ENCODE data around the gene NTRK3. TPM values are rescaled to one million over a fixed set of nuclear protein-coding genes. Genes with fewer than 3 reads are reported as not detected.

Gene NTRK3
- total and polyA plus RNA-seq, 2 of the 8 experiments (the other 6 are each of a cell fraction or from before 2014, with no cell fraction given) = 4.5 to 6.8 TPM

DNA sequence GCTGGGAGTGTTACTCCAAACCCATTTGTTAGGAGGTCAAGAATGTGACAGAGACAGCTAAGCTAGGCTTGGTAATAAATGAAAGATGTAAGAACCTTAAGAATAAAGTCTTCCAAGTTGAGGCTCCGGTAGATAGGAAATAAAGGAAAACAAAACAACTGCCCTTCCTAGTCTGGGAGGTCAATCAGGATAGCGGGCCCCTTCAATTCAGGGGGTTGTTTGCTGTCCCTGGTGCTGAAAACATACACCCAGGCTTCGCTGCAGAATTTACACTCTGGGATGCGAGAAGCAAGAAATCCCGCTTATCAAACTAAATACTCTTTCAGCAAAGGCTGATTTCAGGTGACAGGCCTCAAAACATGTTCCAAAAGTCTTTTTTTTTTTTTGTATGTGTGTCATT is 393.4 kb downstream of the NTRK3 start:
- Histone ChIP-seq H3K4ac (replicated peaks; ENCODE audit: insufficient read length, low read depth, low read length) (no peak overlapping the region), H3K27me3 (replicated peaks in 1 of 4; ENCODE audit: control insufficient read depth in 3 of 4, extremely low read depth in 1 of 4, insufficient read depth in 3 of 4, low read length in 3 of 4) (no peaks in the 10 kb centered on the region), H2BK5ac (ENCODE audit: low read depth, low read length) (no peak overlapping the region), H3K18ac (ENCODE audit: extremely low read depth, low read length) (no peak overlapping the region), H3K9ac (replicated peaks in 1 of 4; ENCODE audit: extremely low read depth in 1 of 4, low read depth in 3 of 4, low read length in 3 of 4) (no peak overlapping the region), H3K14ac (ENCODE audit: insufficient read length) (no peak overlapping the region), H3K23me2 (ENCODE audit: low read depth, low read length) (no peaks in the 10 kb centered on the region; the same call in 1 of the 2 replicates), H2BK20ac (ENCODE audit: low read length) (no peak overlapping the region), H3K9me3 (ENCODE audit: insufficient read depth in 2 of 2, low read depth in 1 of 2, low read length in 1 of 2) (no peaks in the 10 kb centered on the region), H3K36me3 (ENCODE audit: control insufficient read depth in 2 of 4, insufficient read depth in 4 of 4, low read length in 3 of 4) (no peaks in the 10 kb centered on the region), H2AFZ (ENCODE audit: low read length) (no peak overlapping the region), H3K23ac (ENCODE audit: insufficient read length) (no peak overlapping the region), H3K79me1 (ENCODE audit: low read depth, low read length) (no peaks in the 10 kb centered on the region), H3K79me2 (ENCODE audit: control insufficient read depth in 1 of 2, insufficient read depth in 2 of 2, low read length in 2 of 2) (no peaks in the 10 kb centered on the region), H4K20me1 (replicated peaks in 1 of 2; ENCODE audit: control insufficient read depth in 1 of 2, insufficient read depth in 2 of 2, low read length in 2 of 2) (no peaks in the 10 kb centered on the region), H2BK12ac (ENCODE audit: low read depth, low read length) (no peak overlapping the region), H4K91ac (replicated peaks; ENCODE audit: insufficient read length, low read length) (no peak overlapping the region), H3K4me3 (ENCODE audit: extremely low read depth in 1 of 4, insufficient read depth in 2 of 4, low read depth in 3 of 4, low read length in 4 of 4) (no peak overlapping the region), H2AK5ac (ENCODE audit: low read depth, low read length) (no peak overlapping the region), H3K4me1 (replicated peaks in 1 of 4; ENCODE audit: control insufficient read depth in 3 of 4, insufficient read depth in 4 of 4, low read length in 3 of 4) (no peaks in the 10 kb centered on the region), H2BK120ac (replicated peaks; ENCODE audit: low read depth, low read length) (no peak overlapping the region), H2BK15ac (ENCODE audit: low read length) (no peak overlapping the region), H4K5ac (ENCODE audit: insufficient read length, low read depth, low read length) (no peak overlapping the region), H3K27ac (ENCODE audit: low read depth, low read length) (no peak overlapping the region), H3K4me2 (ENCODE audit: insufficient read depth in 1 of 2, low read depth in 2 of 2, low read length in 2 of 2) (no peak overlapping the region), H3K56ac (replicated peaks; ENCODE audit: insufficient read length, low read depth, low read length) (no peak overlapping the region), H4K8ac (ENCODE audit: extremely low read depth, insufficient read depth, low read length) (no peak overlapping the region)
- POLR2A ChIA-PET (ENCODE audit: partially characterized antibody) = no interaction called here
- peak; percentile 7 to 47 for DNase-seq (ENCODE audit: low read depth in 1 of 2, low spot score in 2 of 2)
- FAIRE-seq = no peak
- TF ChIP-seq JUN (IDR thresholded peaks at IDR 0.05; ENCODE audit: low read depth, low read length) (no peak), JUND (IDR thresholded peaks at IDR 0.05; ENCODE audit: low read length) (no peak), TAF1 (IDR thresholded peaks at IDR 0.05; ENCODE audit: low read depth, low read length) (no peak), HDAC2 (IDR thresholded peaks at IDR 0.05; ENCODE audit: borderline replicate concordance in 1 of 2, low read depth in 2 of 2, low read length in 2 of 2) (no peak), SUZ12 (IDR thresholded peaks at IDR 0.05; ENCODE audit: low read length) (no peak), EGR1 (IDR thresholded peaks at IDR 0.05; ENCODE audit: borderline replicate concordance, low read depth, low read length) (no peak), SIN3A (conservative IDR thresholded peaks at IDR 0.05 in 1 of 2, IDR thresholded peaks at IDR 0.05 in 1 of 2; ENCODE audit: low read depth in 1 of 2, low read length in 2 of 2) (0 out of 4 replicates have a peak, but pooled peaks of 1 of the 2 experiments have one; percentile 19), TAF7 (optimal IDR thresholded peaks at IDR 0.05; ENCODE audit: borderline replicate concordance, low read depth, low read length) (no peak)
- WGBS, 2 experiments (ENCODE audit: extremely low coverage in 1 of 2, insufficient coverage in 1 of 2, insufficient read length in 1 of 2, insufficient replicate concordance in 2 of 2, low coverage in 1 of 2, low lambda C conversion rate in 2 of 2, missing lambda C conversion rate in 1 of 2) = 73% methylated on average over 5 of the region's 5 CpGs; no CpG with 5 or more reads in 1 of the 2 experiments
- CTCF ChIA-PET (ENCODE audit: partially characterized antibody) = interaction anchor here (0.6 kb wide), 1 partner anchor 25 kb away, joined by 3 read pairs; no protein-coding TSS in a partner anchor
